HG03045 (cell line): ENCODE results near the gene UGT1A5.

ENCODE experiments used
- ATAC-seq: cut with Tn5 transposase; IDR thresholded peaks from one replicate; pipeline ENCODE4 v1.9.1; 2021; ENCODE audit warnings: mild to moderate bottlenecking, moderate library complexity; ENCODE audit not compliant: unreplicated experiment

UGT1A5 gene

GRCh38 chr2:233803994-233804393 is 91.3 kb downstream of the UGT1A5 start:
- no peak for ATAC-seq

GRCh38 chr2:233807215-233807865 is 94.6 kb downstream of the UGT1A5 start:
- no peak for ATAC-seq

- no peak for ATAC-seq
Observed at GRCh38 chr2:233807966-233808935, 95.5 kb downstream of the UGT1A5 start.

- ATAC-seq, result no peak
Observed at GRCh38 chr2:233810385-233810784, 97.7 kb downstream of the UGT1A5 start.

- no peak for ATAC-seq
Observed at GRCh38 chr2:233811087-233811486, 98.4 kb downstream of the UGT1A5 start.

GRCh38 chr2:233811732-233812131 is 99.0 kb downstream of the UGT1A5 start:
- no peak for ATAC-seq

GRCh38 chr2:233813236-233814055 is 100.7 kb downstream of the UGT1A5 start:
- ATAC-seq, result no peak

GRCh38 chr2:233814056-233814835 is 101.5 kb downstream of the UGT1A5 start:
- no peak for ATAC-seq

GRCh38 chr2:233815861-233816260 is 103.2 kb downstream of the UGT1A5 start:
- ATAC-seq, result no peak

GRCh38 chr2:233816334-233816733 is 103.6 kb downstream of the UGT1A5 start:
- no peak for ATAC-seq

GRCh38 chr2:233816771-233817170 is 104.1 kb downstream of the UGT1A5 start:
- ATAC-seq, result no peak

GRCh38 chr2:233817361-233817911 is 104.7 kb downstream of the UGT1A5 start:
- no peak for ATAC-seq

- no peak for ATAC-seq
Observed at GRCh38 chr2:233817995-233818638, 105.4 kb downstream of the UGT1A5 start.

- no peak for ATAC-seq
Observed at GRCh38 chr2:233818639-233819621, 106.2 kb downstream of the UGT1A5 start.

GRCh38 chr2:233819884-233820773 is 107.4 kb downstream of the UGT1A5 start:
- no peak for ATAC-seq

- ATAC-seq, result no peak
Observed at GRCh38 chr2:233820774-233821105, 108.0 kb downstream of the UGT1A5 start.

GRCh38 chr2:233821196-233821595 is 108.5 kb downstream of the UGT1A5 start:
- no peak for ATAC-seq

GRCh38 chr2:233821709-233822100 is 109.0 kb downstream of the UGT1A5 start:
- ATAC-seq, result no peak
